HG02642 (cell line): Measurements from ENCODE around the gene PHKA1.
"Not testable (repeated sequence)": the region's sequence is repeated elsewhere in the genome, so short reads cannot be mapped to it uniquely, and the experiment has no call there.

ENCODE experiments used
- ATAC-seq: cut with Tn5 transposase; IDR thresholded peaks from one replicate; pipeline ENCODE4 v1.9.1; 2021; ENCODE audit warnings: mild to moderate bottlenecking; ENCODE audit not compliant: unreplicated experiment, poor library complexity

The PHKA1 gene

GRCh38 chrX:72673951-72674350 is 40.2 kb downstream of the PHKA1 start:
- ATAC-seq: not testable (repeated sequence)

GRCh38 chrX:72669508-72669907 is 44.6 kb downstream of the PHKA1 start:
- ATAC-seq: not testable (repeated sequence)

DNA sequence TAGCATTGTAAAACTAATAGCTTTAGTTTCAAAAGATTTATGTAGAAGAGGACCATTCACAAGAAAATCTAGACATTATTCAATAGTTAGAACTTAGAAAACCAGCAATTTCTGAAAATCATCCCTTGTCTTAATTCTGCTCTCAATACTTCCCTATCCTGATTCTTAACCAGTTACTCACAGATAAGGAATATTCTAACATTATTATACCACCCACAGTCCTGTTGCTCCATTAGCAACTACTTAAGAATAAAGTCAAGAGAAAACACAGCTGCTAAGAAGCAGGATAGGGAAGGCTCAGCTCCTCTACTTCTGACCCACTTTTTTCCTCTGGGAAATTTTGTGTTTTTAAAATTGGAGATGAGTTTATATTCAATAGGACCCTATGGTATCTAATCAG is 47.7 kb downstream of the PHKA1 start:
- no peak for ATAC-seq

- ATAC-seq: no peak
Observed at GRCh38 chrX:72663737-72664136, 50.4 kb downstream of the PHKA1 start.

- ATAC-seq: no peak
Observed at GRCh38 chrX:72662020-72662747, 51.9 kb downstream of the PHKA1 start.

DNA sequence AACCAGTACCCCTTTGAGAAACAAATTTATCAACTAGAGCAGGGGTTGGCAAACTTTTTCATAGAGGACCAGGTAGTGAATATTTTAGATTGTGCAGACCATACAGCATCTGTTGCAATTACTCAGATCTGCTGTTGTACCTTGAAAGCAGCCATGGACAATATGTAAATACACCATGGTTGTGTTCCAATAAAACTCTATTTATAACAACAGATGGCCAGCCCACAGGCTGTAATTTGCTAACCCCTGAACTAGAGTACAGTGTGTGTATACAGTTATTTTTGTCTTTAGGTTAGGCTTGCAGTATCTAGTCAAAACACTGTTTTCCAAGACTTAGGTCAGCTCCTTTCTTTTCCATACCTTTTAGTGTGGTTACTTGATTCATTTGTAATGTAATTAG is 54.4 kb downstream of the PHKA1 start:
- ATAC-seq: no peak

- no peak for ATAC-seq
Observed at GRCh38 chrX:72652082-72652481, 62.0 kb downstream of the PHKA1 start.

DNA sequence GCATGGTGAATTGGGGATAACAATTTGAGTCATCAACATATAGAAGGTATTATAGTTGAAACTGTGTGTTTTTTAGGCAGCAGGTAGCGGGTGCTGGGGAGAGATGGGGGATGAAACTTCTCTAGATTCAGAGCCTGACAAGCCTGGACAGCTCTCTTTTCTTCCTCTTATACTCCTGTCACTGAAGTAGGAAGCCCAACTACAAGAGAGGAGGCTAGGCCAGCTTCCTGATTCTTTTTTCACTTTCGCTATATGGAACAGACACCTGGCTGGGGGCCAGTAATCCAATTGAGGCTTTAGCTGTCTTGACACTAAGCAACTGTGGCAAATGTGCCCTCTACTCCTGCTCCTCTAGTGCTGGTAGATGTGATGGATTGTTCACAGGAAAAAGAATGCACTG is 69.2 kb downstream of the PHKA1 start:
- ATAC-seq: no peak

DNA sequence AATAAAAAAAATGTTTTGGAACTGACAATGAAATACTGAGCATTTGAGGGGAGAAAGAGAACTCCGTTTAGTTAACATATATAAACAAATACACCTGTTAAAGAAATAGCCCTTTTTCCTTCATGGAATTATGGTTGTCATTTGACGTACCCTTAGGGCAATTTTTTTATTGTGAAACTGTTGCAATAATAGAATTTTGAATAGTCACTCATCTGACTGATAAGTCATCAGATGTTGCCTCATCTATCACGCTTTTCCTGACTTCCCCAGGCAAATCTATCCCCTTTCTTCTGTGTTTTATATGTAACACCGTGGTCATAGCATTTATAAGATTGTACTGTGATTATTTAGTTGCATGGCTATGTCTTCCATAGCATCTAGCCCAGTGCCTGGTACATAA is 72.5 kb downstream of the PHKA1 start:
- no peak for ATAC-seq

DNA sequence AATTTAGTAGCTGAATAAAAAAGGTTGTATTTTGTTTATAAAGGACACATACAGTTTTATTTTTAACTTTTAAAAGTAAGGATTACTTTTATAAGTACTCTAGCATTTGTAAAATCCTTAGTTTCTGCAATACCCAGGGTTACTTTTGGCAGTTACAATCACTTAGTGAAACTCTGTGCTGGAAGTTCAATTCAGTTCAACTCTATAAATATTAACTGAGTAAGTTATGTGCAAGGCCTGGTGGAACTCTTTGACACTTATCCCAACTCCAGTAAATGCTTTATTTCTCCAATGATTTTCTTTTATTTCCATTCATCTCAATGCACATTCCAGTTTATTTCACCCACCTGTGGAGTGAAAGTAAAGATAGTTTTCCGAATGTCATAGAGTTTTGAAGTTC is 78.2 kb downstream of the PHKA1 start:
- ATAC-seq: no peak

GRCh38 chrX:72634331-72634730 is 79.8 kb downstream of the PHKA1 start:
- ATAC-seq: no peak

GRCh38 chrX:72630185-72630584 is 83.9 kb downstream of the PHKA1 start:
- ATAC-seq: no peak

GRCh38 chrX:72624194-72624593 is 89.9 kb downstream of the PHKA1 start:
- ATAC-seq: no peak

- ATAC-seq: peak; percentile 85
Observed at GRCh38 chrX:72621625-72622485, 92.3 kb downstream of the PHKA1 start.

DNA sequence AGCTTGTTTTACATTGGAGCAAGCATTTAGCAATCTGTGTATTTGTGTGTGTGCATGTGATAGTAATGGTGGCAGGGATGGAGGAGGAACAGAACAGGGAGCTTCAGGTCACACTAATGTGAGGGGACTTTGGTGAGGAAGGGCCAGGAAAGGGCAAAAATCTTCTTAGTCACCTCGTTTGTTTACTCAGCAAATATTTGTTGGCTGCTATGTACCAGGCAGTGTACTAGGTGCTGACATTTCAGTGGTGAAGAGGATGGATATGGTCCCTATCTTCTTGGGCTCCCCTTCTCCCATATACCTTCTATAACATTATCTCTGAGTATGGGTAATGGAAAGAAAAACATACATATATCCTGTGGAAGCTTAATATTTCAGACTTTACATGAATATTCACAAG is 92.9 kb downstream of the PHKA1 start:
- ATAC-seq: peak; percentile 20

DNA sequence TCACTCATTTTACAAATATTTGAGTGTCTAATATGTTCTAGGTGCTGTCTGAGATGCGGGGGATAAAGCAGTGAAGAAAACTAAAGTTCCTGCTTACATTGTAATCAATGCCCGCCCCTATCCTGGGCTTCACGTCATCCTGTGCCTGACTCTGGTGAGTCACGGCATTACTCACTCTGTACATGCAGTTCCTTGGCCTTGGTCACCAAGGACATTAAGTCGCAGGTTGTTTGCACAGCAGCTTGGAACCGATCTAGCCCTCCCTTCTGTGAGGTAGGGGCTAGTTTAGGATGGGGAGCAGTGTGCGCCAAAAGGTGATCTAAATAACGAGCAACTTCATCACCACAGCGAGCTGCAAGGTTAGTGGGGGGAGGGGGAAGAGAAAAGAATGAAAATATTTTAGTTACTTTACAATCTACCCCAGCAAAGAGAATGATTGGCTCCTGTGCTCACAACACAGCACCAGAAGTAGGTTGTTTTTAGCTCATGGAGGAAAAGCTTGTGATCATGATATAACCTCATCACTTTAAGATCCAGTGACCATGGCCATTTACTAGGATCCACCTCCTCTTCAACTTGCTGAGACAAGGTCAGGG is 93.5 kb downstream of the PHKA1 start:
- no peak for ATAC-seq

GRCh38 chrX:72609313-72609712 is 104.8 kb downstream of the PHKA1 start:
- ATAC-seq: no peak

DNA sequence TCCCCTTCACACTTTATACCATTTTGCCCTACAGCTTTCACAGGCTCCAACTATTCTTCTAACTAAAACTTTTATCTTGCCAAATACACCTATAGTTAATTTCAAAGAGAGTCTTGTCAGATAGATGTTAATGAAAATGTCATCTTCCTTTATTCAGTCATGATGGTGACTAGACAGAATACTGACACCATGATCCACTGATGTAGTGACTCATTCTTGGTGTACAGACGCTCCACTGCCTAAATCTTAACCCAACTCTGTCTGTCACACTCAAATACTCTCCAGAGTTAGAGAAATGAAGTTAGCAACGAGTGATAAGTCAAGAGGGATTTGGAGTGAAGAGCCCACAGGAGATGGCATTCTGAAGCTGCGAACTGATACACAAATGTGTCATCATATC is 109.4 kb downstream of the PHKA1 start:
- ATAC-seq: no peak

DNA sequence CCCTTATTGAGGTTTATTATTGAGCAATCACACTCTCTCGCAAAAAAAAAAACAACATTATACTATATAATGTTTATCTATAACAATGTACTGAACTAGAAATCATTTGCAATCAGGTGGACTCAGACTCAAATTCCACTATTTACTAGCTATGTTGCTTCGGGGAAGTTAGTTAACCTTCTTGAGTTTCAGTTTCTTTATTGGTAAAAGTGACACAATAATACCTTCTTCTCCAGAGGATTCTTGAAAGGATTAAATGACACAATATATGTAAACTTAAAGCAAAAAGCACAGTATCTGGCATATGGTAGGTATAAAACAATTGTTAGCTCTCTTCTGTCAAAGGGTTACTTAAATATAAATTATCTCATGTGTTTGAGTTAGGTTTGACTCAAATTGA is 110.0 kb downstream of the PHKA1 start:
- ATAC-seq: no peak

DNA sequence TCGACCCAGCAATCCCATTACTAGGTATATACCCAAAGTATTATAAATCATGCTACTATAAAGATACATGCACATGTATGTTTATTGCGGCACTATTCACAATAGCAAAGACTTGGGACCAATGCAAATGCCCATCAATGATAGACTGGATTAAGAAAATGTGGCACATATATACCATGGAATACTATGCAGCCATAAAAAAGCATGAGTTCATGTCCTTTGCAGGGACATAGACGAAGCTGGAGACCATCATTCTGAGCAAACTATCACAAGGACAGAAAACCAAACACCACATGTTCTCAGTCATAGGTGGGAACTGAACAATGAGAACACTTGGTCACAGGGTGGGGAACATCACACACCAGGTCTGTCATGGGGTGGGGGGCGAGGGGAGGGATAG is 123.1 kb downstream of the PHKA1 start:
- not testable (repeated sequence) for ATAC-seq

DNA sequence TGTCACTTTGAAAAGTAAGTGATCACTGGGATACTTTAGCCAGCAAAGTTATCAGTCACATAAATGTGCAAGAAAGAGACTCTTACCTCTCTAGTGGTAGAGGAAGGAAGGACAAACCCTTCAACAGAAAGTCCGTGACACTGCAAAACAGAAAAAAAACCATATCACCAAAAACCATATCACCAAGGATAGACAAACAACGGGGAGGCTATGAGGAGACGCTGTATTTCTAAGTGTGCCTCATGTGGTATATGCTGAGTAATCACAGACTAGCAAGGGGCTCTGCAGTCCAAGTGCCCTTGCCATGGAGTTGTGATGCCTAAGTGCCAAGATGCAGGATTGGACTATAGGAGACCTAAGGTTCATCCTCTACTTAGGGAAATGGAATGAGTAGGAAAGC is 129.9 kb downstream of the PHKA1 start:
- ATAC-seq: no peak
